Colonic mucosa (tissue), 4 donors: ENCODE results near the gene NOPCHAP1. TPM values are rescaled to one million over a fixed set of nuclear protein-coding genes. Genes with fewer than 3 reads are reported as not detected.

Experiments used
- DNase-seq: peaks from one replicate; pipeline ENCODE4 v3.0.0-alpha.2; 2020
- H3K27ac ChIP-seq: fragments of 200-600 bp; one replicate; pipeline ENCODE4 v1.8.0; 2021
- H3K27me3 ChIP-seq: fragments of 200-600 bp; one replicate; pipeline ENCODE4 v1.8.0; 2021
- H3K36me3 ChIP-seq: fragments of 200-600 bp; one replicate; pipeline ENCODE4 v1.8.0; 2021
- H3K4me1 ChIP-seq: fragments of 200-600 bp; one replicate; pipeline ENCODE4 v1.8.0; 2021; ENCODE audit warnings: mild to moderate bottlenecking
- H3K4me3 ChIP-seq: fragments of 200-600 bp; one replicate; pipeline ENCODE4 v1.8.0; 2021
- H3K9ac ChIP-seq, 2 donors: one replicate each; pipeline ENCODE4 v1.7.0; 2013; ENCODE audit warnings: control low read depth in 2 of 2, low read depth in 2 of 2, low read length in 2 of 2
- H3K9me3 ChIP-seq: fragments of 200-600 bp; one replicate; pipeline ENCODE4 v1.8.0; 2021
- intact Hi-C: fragments of 100-400 bp; cut with DNase I; formaldehyde crosslinking; loops from one replicate; pipeline ENCODE4 v1.14.1; 2022
- total RNA-seq, 2 donors: library from RNA; stranded (reverse); fragmentation: NEBNext Ultra II Directional in 1 of 2; extraction: Animal tissue kit (Norgen Biotek cat#: 25700) in 1 of 2; gene quantifications; one replicate each; pipeline ENCODE4 v1.2.1, GENCODE V29; 2021
- TF ChIP-seq, protein P1 (sequence below): fragments of 200-600 bp; IDR thresholded peaks from one replicate; pipeline ENCODE4 v1.8.0; 2022; ENCODE audit warnings: antibody characterized with exemption, mild to moderate bottlenecking
- donor health status: healthy.
- donor health status: DM: no; HTN: no; CAD: no.
- donor health status: DM: no; HTN: no; CAD: no.

NOPCHAP1 gene
- total RNA-seq, 2 donors from 2014 or later = 8.7 to 15.3 TPM

DNA sequence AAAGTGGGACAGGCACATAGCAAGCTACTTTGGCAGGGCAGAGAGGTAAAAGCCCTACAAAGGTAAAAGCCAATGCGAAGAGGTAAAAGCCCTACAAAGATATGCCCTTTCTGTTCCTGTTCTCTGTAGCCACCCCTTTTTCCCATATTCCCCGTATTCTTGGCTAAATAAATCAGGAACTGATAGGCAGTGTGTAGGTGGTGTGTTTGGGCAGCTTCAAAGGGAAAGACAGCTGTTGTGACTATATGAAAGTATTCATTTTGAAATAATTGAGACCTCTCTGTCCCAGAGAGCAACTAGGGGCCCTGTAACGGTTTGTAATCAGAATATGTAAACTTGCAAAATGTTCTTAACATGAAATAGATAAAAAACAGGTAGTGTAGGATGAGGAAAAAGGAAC, 16.8 kb upstream of the NOPCHAP1 start:
- no peak overlapping the region for H3K4me3 ChIP-seq
- H3K9ac ChIP-seq = no peak overlapping the region
- H3K27me3 ChIP-seq = no peaks in the 10 kb centered on the region
- no peak overlapping the region for H3K27ac ChIP-seq
- DNase-seq = no peak
- no peaks in the 10 kb centered on the region for H3K4me1 ChIP-seq
- no peaks in the 10 kb centered on the region for H3K9me3 ChIP-seq
- no peaks in the 10 kb centered on the region for H3K36me3 ChIP-seq
- intact Hi-C loops = no loop called here
- TF ChIP-seq, protein P1, sequence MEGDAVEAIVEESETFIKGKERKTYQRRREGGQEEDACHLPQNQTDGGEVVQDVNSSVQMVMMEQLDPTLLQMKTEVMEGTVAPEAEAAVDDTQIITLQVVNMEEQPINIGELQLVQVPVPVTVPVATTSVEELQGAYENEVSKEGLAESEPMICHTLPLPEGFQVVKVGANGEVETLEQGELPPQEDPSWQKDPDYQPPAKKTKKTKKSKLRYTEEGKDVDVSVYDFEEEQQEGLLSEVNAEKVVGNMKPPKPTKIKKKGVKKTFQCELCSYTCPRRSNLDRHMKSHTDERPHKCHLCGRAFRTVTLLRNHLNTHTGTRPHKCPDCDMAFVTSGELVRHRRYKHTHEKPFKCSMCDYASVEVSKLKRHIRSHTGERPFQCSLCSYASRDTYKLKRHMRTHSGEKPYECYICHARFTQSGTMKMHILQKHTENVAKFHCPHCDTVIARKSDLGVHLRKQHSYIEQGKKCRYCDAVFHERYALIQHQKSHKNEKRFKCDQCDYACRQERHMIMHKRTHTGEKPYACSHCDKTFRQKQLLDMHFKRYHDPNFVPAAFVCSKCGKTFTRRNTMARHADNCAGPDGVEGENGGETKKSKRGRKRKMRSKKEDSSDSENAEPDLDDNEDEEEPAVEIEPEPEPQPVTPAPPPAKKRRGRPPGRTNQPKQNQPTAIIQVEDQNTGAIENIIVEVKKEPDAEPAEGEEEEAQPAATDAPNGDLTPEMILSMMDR = no peak

DNA sequence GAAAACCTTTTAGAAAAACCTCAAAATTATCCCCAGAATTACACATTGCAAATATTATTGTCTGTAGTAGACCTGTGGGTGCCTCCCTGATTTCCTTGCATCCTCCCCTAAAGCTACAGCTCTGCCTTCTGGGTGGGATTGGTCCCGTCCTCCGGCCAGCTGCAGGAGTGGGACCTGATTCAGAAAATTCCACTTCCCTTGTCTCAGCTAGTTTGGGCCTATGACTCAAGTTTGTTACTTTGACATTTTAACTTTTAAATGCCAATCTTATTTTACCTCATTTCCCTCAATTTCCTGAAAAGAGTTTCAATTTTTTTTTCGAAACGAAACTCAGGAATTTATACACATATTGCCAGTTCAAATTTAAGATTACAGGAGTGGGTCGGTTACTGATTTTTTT, 14.8 kb upstream of the NOPCHAP1 start:
- Histone ChIP-seq H3K4me1 (no peaks in the 10 kb centered on the region), H3K9me3 (no peaks in the 10 kb centered on the region), H3K4me3 (no peak overlapping the region), H3K9ac (no peak overlapping the region), H3K36me3 (no peaks in the 10 kb centered on the region), H3K27ac (no peak overlapping the region), H3K27me3 (no peaks in the 10 kb centered on the region)
- intact Hi-C loops = no loop called here
- TF ChIP-seq, protein P1 = no peak
- no peak for DNase-seq

DNA sequence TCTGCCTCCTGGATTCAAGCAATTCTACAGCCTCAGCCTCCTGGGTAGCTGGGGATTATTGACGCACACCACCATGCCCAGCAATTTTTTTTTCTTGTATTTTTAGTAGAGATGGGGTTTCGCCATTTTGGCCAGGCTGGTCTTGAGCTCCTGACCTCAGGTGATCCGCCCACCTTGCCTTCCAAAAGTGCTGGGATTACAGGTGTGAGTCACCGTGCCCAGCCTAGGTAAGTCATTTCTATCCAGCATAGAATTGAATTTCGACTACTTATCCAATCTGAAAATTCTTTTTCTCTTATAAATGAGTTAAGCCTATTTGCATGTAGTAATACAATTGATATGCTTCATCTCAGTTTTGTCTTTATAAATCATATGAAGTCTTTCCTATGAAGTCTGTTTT, 12.9 kb upstream of the NOPCHAP1 start:
- Histone ChIP-seq H3K4me3 (no peak overlapping the region), H3K9ac (no peak overlapping the region), H3K36me3 (no peaks in the 10 kb centered on the region), H3K4me1 (no peaks in the 10 kb centered on the region), H3K27me3 (no peaks in the 10 kb centered on the region), H3K9me3 (no peaks in the 10 kb centered on the region), H3K27ac (no peak overlapping the region)
- intact Hi-C loops = no loop called here
- TF ChIP-seq, protein P1 = no peak
- DNase-seq = no peak

DNA sequence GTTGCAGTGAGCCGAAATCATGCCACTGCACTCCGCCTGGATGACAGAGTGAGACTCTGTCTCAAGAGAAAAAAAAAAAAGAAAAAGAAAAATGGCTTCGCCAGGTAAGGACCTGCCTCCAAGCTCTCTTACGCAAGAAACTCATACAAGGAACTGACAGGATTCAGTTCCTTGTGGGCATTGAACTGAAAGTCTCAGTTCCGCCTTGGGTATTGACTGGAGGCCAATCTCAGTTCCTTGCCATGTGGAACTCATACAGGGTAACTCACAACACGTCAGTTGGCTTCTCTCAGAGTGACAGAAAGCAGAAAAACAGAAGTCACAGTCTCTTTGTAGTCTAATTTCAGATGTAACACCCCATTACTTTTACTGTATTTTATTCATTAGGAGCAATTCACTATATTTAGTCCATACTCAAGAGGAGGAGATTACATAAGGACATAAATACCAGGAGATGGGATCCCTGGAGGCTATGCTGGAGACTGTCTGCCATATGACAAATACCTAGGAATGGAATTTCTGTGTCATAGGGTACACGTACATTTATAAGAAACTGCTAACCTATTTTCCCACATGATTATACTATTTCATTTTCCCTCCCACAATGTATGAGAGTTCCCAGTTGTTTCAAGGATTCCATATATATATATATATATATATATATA, 11.4 kb upstream of the NOPCHAP1 start:
- H3K27me3 ChIP-seq = no peaks in the 10 kb centered on the region
- no peaks in the 10 kb centered on the region for H3K9me3 ChIP-seq
- H3K36me3 ChIP-seq = no peaks in the 10 kb centered on the region
- intact Hi-C loops = no loop called here
- H3K4me3 ChIP-seq = no peak overlapping the region
- no peaks in the 10 kb centered on the region for H3K4me1 ChIP-seq
- no peak for DNase-seq
- H3K27ac ChIP-seq = no peak overlapping the region
- TF ChIP-seq, protein P1 = no peak
- H3K9ac ChIP-seq = no peak overlapping the region

DNA sequence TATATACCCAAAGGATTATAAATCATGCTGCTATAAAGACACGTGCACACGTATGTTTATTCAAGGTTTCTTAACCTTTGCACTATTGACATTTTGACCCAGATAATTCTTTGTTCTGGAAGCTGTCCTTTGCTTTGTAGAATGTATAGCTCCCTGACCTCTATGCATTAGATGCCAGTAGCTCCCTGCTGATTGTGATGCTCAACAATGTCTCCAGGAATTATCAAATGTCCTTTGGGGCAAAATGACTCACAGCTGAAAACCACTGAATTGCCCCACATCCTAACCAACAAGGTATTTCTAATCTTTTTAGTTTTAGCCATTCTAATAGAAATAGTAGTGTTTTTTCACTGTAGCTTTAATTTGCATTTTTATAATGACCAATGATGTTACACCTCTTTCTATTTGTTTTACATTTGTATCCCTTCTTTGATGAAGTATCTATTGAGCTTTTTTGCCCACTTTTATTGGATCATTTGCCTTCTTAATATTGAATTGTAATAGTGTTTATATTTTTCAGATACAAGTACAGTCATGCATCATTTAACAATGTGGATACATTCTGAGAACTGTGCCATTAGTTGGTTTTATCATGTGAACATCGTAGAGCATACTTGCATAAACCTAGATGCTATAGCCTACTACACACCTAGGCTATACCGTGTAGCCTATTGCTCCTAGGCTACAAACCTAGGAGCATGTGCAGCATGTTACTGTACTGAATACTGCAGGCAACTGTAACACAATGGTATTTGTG, 10.4 kb upstream of the NOPCHAP1 start:
- Histone ChIP-seq H3K36me3 (no peaks in the 10 kb centered on the region), H3K9ac (no peak overlapping the region), H3K4me1 (no peaks in the 10 kb centered on the region), H3K4me3 (no peak overlapping the region), H3K27ac (no peak overlapping the region), H3K9me3 (no peaks in the 10 kb centered on the region), H3K27me3 (no peaks in the 10 kb centered on the region)
- intact Hi-C loops = no loop called here
- TF ChIP-seq, protein P1 = no peak
- DNase-seq = no peak
